ENCODE data around the gene TMEM120A. TPM values are rescaled to one million over a fixed set of nuclear protein-coding genes. Genes with fewer than 3 reads are reported as not detected.

The TMEM120A gene
- total RNA-seq, 1 donor from 2014 or later, result 34.2 TPM

GRCh38 chr7:75945297-75946168, 48.9 kb downstream of the TMEM120A start:
- Mint-ChIP-seq H3K36me3 (ENCODE audit: low read depth, unreplicated experiment) (peaks cover 10% of the 10 kb centered on the region), H3K27ac (ENCODE audit: unreplicated experiment) (no peak overlapping the region), H3K4me3 (ENCODE audit: unreplicated experiment) (no peak overlapping the region), H3K4me1 (ENCODE audit: low read depth, unreplicated experiment) (peaks cover 7% of the 10 kb centered on the region), H3K27me3 (ENCODE audit: low read depth, unreplicated experiment) (no peaks in the 10 kb centered on the region), H3K9me3 (ENCODE audit: unreplicated experiment) (no peaks in the 10 kb centered on the region)
- H3K9ac ChIP-seq (ENCODE audit: low read length), result no peak overlapping the region
- FAIRE-seq, result no peak
- H2AFZ ChIP-seq (ENCODE audit: low read depth, low read length), result no peak overlapping the region
- H3K36me3 ChIP-seq (ENCODE audit: insufficient read depth, low read length), result no peaks in the 10 kb centered on the region
- peaks cover 7% of the 10 kb centered on the region for H3K4me1 ChIP-seq (ENCODE audit: insufficient read depth, low read length)
- no peak overlapping the region for H3K27ac ChIP-seq (ENCODE audit: low read depth, low read length)
- H3K9me3 ChIP-seq (ENCODE audit: insufficient read depth, low read depth, low read length), result no peaks in the 10 kb centered on the region
- H3K79me2 ChIP-seq (ENCODE audit: insufficient read depth, low read length), result peaks cover 22% of the 10 kb centered on the region
- H4K20me1 ChIP-seq (ENCODE audit: insufficient read depth, low read length), result peaks cover 46% of the 10 kb centered on the region
- H3K27me3 ChIP-seq (ENCODE audit: insufficient read depth, low read length), result no peaks in the 10 kb centered on the region
- no peak for TF ChIP-seq CTCF (IDR thresholded peaks at IDR 0.05; ENCODE audit: insufficient read depth, low read depth, low read length)
- no peak overlapping the region for H3K4me3 ChIP-seq (ENCODE audit: insufficient read depth, low read depth, low read length)
- DNase-seq (ENCODE audit: low read depth), result no peak
- H3K4me2 ChIP-seq (ENCODE audit: low read length), result no peak overlapping the region

- Histone ChIP-seq H3K9me3 (ENCODE audit: insufficient read depth, low read depth, low read length) (no peaks in the 10 kb centered on the region), H3K79me2 (ENCODE audit: insufficient read depth, low read length) (peaks cover 16% of the 10 kb centered on the region), H3K27ac (ENCODE audit: low read depth, low read length) (no peak overlapping the region), H3K4me3 (ENCODE audit: insufficient read depth, low read depth, low read length) (no peak overlapping the region), H3K9ac (ENCODE audit: low read length) (no peak overlapping the region), H3K4me1 (ENCODE audit: insufficient read depth, low read length) (peaks cover 7% of the 10 kb centered on the region), H3K27me3 (ENCODE audit: insufficient read depth, low read length) (no peaks in the 10 kb centered on the region), H3K36me3 (ENCODE audit: insufficient read depth, low read length) (no peaks in the 10 kb centered on the region), H4K20me1 (ENCODE audit: insufficient read depth, low read length) (peaks cover 46% of the 10 kb centered on the region), H2AFZ (ENCODE audit: low read depth, low read length) (no peak overlapping the region), H3K4me2 (ENCODE audit: low read length) (no peak overlapping the region)
- no peaks in the 10 kb centered on the region for H3K27me3 Mint-ChIP-seq (ENCODE audit: low read depth, unreplicated experiment)
- peaks cover 7% of the 10 kb centered on the region for H3K4me1 Mint-ChIP-seq (ENCODE audit: low read depth, unreplicated experiment)
- no peak overlapping the region for H3K27ac Mint-ChIP-seq (ENCODE audit: unreplicated experiment)
- peaks cover 10% of the 10 kb centered on the region for H3K36me3 Mint-ChIP-seq (ENCODE audit: low read depth, unreplicated experiment)
- H3K9me3 Mint-ChIP-seq (ENCODE audit: unreplicated experiment), result no peaks in the 10 kb centered on the region
- DNase-seq (ENCODE audit: low read depth), result no peak
- no peak for FAIRE-seq
- TF ChIP-seq EZH2 (IDR thresholded peaks at IDR 0.05; ENCODE audit: insufficient read depth, low read length), result no peak
- no peak for TF ChIP-seq CTCF (IDR thresholded peaks at IDR 0.05; ENCODE audit: insufficient read depth, low read depth, low read length)
- no peak overlapping the region for H3K4me3 Mint-ChIP-seq (ENCODE audit: unreplicated experiment)
These were observed 49.9 kb downstream of the TMEM120A start for GRCh38 chr7:75944507-75944906.

- H3K4me1 ChIP-seq (ENCODE audit: insufficient read depth, low read length), result peaks cover 7% of the 10 kb centered on the region
- no peak overlapping the region for H3K4me3 ChIP-seq (ENCODE audit: insufficient read depth, low read depth, low read length)
- peaks cover 8% of the 10 kb centered on the region for H3K4me1 Mint-ChIP-seq (ENCODE audit: low read depth, unreplicated experiment)
- no peak for DNase-seq (ENCODE audit: low read depth)
- H3K36me3 Mint-ChIP-seq (ENCODE audit: low read depth, unreplicated experiment), result peaks cover 8% of the 10 kb centered on the region
- no peak overlapping the region for H3K4me2 ChIP-seq (ENCODE audit: low read length)
- H3K27me3 ChIP-seq (ENCODE audit: insufficient read depth, low read length), result no peaks in the 10 kb centered on the region
- no peaks in the 10 kb centered on the region for H3K36me3 ChIP-seq (ENCODE audit: insufficient read depth, low read length)
- H3K27ac Mint-ChIP-seq (ENCODE audit: unreplicated experiment), result no peak overlapping the region
- H4K20me1 ChIP-seq (ENCODE audit: insufficient read depth, low read length), result peaks cover 45% of the 10 kb centered on the region
- no peak overlapping the region for H3K4me3 Mint-ChIP-seq (ENCODE audit: unreplicated experiment)
- no peak overlapping the region for H2AFZ ChIP-seq (ENCODE audit: low read depth, low read length)
- H3K9me3 ChIP-seq (ENCODE audit: insufficient read depth, low read depth, low read length), result no peaks in the 10 kb centered on the region
- H3K9ac ChIP-seq (ENCODE audit: low read length), result no peak overlapping the region
- no peak for FAIRE-seq
- H3K27ac ChIP-seq (ENCODE audit: low read depth, low read length), result no peak overlapping the region
- H3K9me3 Mint-ChIP-seq (ENCODE audit: unreplicated experiment), result peaks cover 1% of the 10 kb centered on the region
- no peaks in the 10 kb centered on the region for H3K27me3 Mint-ChIP-seq (ENCODE audit: low read depth, unreplicated experiment)
- no peak for TF ChIP-seq CTCF (IDR thresholded peaks at IDR 0.05; ENCODE audit: insufficient read depth, low read depth, low read length)
- TF ChIP-seq EZH2 (IDR thresholded peaks at IDR 0.05; ENCODE audit: insufficient read depth, low read length), result no peak
- H3K79me2 ChIP-seq (ENCODE audit: insufficient read depth, low read length), result peaks cover 21% of the 10 kb centered on the region
These were observed 50.5 kb downstream of the TMEM120A start for GRCh38 chr7:75943864-75944263.
